NCI-H2081 (cell line): ENCODE data around the gene NELL1.
A peak's percentile ranks its signal among the peaks of the same experiment; 100 is the strongest.

Experiments used
- DNase-seq, 2 experiments: peaks; one replicate each; lab custom pipeline; 2025; lab: John Stamatoyannopoulos, UW

Gene NELL1

GRCh38 chr11:21489416-21490115, 820.2 kb downstream of the NELL1 start:
- DNase-seq = no peak

GRCh38 chr11:21492931-21493330, 823.5 kb downstream of the NELL1 start:
- no peak for DNase-seq

GRCh38 chr11:21494946-21495345, 825.6 kb downstream of the NELL1 start:
- no peak for DNase-seq

- no peak for DNase-seq
These were observed 826.5 kb downstream of the NELL1 start for GRCh38 chr11:21495879-21496278.

GRCh38 chr11:21501245-21501644, 831.9 kb downstream of the NELL1 start:
- DNase-seq = no peak

GRCh38 chr11:21505070-21505469, 835.7 kb downstream of the NELL1 start:
- no peak for DNase-seq

- peak; percentile 86 to 88 for DNase-seq
These were observed 842.6 kb downstream of the NELL1 start for GRCh38 chr11:21511835-21512440.

- DNase-seq = peak; percentile 63 to 70
These were observed 844.9 kb downstream of the NELL1 start for GRCh38 chr11:21514316-21514715.

- no peak for DNase-seq
These were observed 850.9 kb downstream of the NELL1 start for GRCh38 chr11:21520244-21520643.

- no peak for DNase-seq
These were observed 859.8 kb downstream of the NELL1 start for GRCh38 chr11:21529187-21529586.

GRCh38 chr11:21534288-21534687, 864.9 kb downstream of the NELL1 start:
- no peak for DNase-seq

GRCh38 chr11:21537980-21538379, 868.6 kb downstream of the NELL1 start:
- no peak for DNase-seq

- no peak for DNase-seq
These were observed 871.9 kb downstream of the NELL1 start for GRCh38 chr11:21541187-21541751.

GRCh38 chr11:21543901-21544300, 874.5 kb downstream of the NELL1 start:
- no peak for DNase-seq

GRCh38 chr11:21545699-21546098, 876.3 kb downstream of the NELL1 start:
- no peak for DNase-seq

GRCh38 chr11:21546703-21547102, 877.3 kb downstream of the NELL1 start:
- no peak for DNase-seq

GRCh38 chr11:21552911-21553310, 883.5 kb downstream of the NELL1 start:
- peak in 1 of 2 experiments; percentile 62 for DNase-seq

- no peak for DNase-seq
These were observed 884.4 kb downstream of the NELL1 start for GRCh38 chr11:21553795-21554194.

- DNase-seq = no peak
These were observed 884.9 kb downstream of the NELL1 start for GRCh38 chr11:21554284-21554683.

- peak; percentile 83 to 97 for DNase-seq
These were observed 887.5 kb downstream of the NELL1 start for GRCh38 chr11:21556926-21557325.

- peak in 1 of 2 experiments; percentile 43 for DNase-seq
These were observed 891.1 kb downstream of the NELL1 start for GRCh38 chr11:21560466-21560975.

- no peak for DNase-seq
These were observed 892.2 kb downstream of the NELL1 start for GRCh38 chr11:21561581-21561980.

GRCh38 chr11:21564095-21564494, 894.7 kb downstream of the NELL1 start:
- no peak for DNase-seq
